Liver (tissue), 9 donors: ENCODE results near the gene SELENOS. TPM values are rescaled to one million over a fixed set of nuclear protein-coding genes. Genes with fewer than 3 reads are reported as not detected.
A peak's percentile ranks its signal among the peaks of the same experiment; 100 is the strongest.

ENCODE experiments used
- DNase-seq: peaks from one replicate; pipeline ENCODE4 v3.0.0-alpha.2; 2017; ENCODE audit warnings: low spot score
- H3K27ac ChIP-seq, 2 donors: one replicate each; pipeline ENCODE4 v1.7.0; 2013; ENCODE audit warnings: inconsistent platforms in 2 of 2, low read length in 2 of 2, control low read depth in 1 of 2, low read depth in 1 of 2, mild to moderate bottlenecking in 1 of 2
- H3K27me3 ChIP-seq, 4 donors: one replicate each; pipeline versions ENCODE4 v1.6.1 to v1.7.0; 2013; ENCODE audit warnings: low read length in 3 of 4, inconsistent platforms in 1 of 4, mild to moderate bottlenecking in 1 of 4, moderate library complexity in 1 of 4; ENCODE audit not compliant: control insufficient read depth in 4 of 4, insufficient read depth in 4 of 4
- H3K36me3 ChIP-seq, 4 donors: one replicate each; pipeline versions ENCODE4 v1.6.1 to v1.7.0; 2013; ENCODE audit warnings: low read length in 3 of 4, mild to moderate bottlenecking in 3 of 4, low read depth in 1 of 4, moderate library complexity in 1 of 4; ENCODE audit not compliant: control insufficient read depth in 4 of 4, insufficient read depth in 3 of 4
- H3K4me1 ChIP-seq, 4 donors: one replicate each; pipeline versions ENCODE4 v1.6.1 to v1.7.0; 2013; ENCODE audit warnings: low read length in 3 of 4, mild to moderate bottlenecking in 3 of 4, moderate library complexity in 1 of 4; ENCODE audit not compliant: control insufficient read depth in 4 of 4, insufficient read depth in 4 of 4
- H3K4me3 ChIP-seq, 3 donors: one replicate each; pipeline versions ENCODE4 v1.6.1 to v1.7.0; 2013; ENCODE audit warnings: low read length in 3 of 3, control low read depth in 1 of 3, low read depth in 1 of 3, mild to moderate bottlenecking in 1 of 3
- H3K9ac ChIP-seq, 2 donors: one replicate each; pipeline ENCODE4 v1.7.0; 2013; ENCODE audit warnings: low read length in 2 of 2, mild to moderate bottlenecking in 2 of 2, moderate library complexity in 2 of 2, control low read depth in 1 of 2, low read depth in 1 of 2
- H3K9me3 ChIP-seq, 4 donors: one replicate each; pipeline versions ENCODE4 v1.6.1 to v1.7.0; 2013; ENCODE audit warnings: low read length in 3 of 4; ENCODE audit not compliant: control insufficient read depth in 4 of 4
- EGR1 ChIP-seq, 2 donors: IDR thresholded peaks; 2 replicates each; pipeline ENCODE4 v1.6.1; 2016 to 2018; ENCODE audit warnings: antibody characterized with exemption in 2 of 2, low read depth in 2 of 2
- FOXA2 ChIP-seq: IDR thresholded peaks from 2 replicates; pipeline ENCODE4 v1.6.1; 2016; ENCODE audit warnings: antibody characterized with exemption
- GABPA ChIP-seq, 2 donors: IDR thresholded peaks in 1 of 2; conservative IDR thresholded peaks in 1 of 2; 2 replicates each; pipeline ENCODE4 v1.6.1; 2016; ENCODE audit warnings: antibody characterized with exemption in 2 of 2, mild to moderate bottlenecking in 1 of 2, moderate library complexity in 1 of 2
- HNF4A ChIP-seq, 2 donors: conservative IDR thresholded peaks; 2 replicates each; pipeline ENCODE4 v1.6.1; 2016; ENCODE audit warnings: antibody characterized with exemption in 2 of 2, mild to moderate bottlenecking in 2 of 2
- HNF4G ChIP-seq: IDR thresholded peaks from 2 replicates; pipeline ENCODE4 v1.6.1; 2016; ENCODE audit warnings: antibody characterized with exemption
- JUND ChIP-seq, 2 donors: IDR thresholded peaks; 2 replicates each; pipeline ENCODE4 v1.6.1; 2016; ENCODE audit warnings: antibody characterized with exemption in 2 of 2
- RAD21 ChIP-seq, 2 donors: IDR thresholded peaks; 2 replicates each; pipeline ENCODE4 v1.6.1; 2016; ENCODE audit warnings: antibody characterized with exemption in 2 of 2, mild to moderate bottlenecking in 2 of 2
- RXRA ChIP-seq, 2 donors: IDR thresholded peaks; 2 replicates each; pipeline ENCODE4 v1.6.1; 2017 to 2018; ENCODE audit warnings: antibody characterized with exemption in 2 of 2, mild to moderate bottlenecking in 1 of 2
- SP1 ChIP-seq: IDR thresholded peaks from 2 replicates; pipeline ENCODE4 v1.6.1; 2018; ENCODE audit warnings: antibody characterized with exemption, mild to moderate bottlenecking
- WGBS: extraction: QIAGEN DNeasy Blood & Tissue Kit; methylation state at CpG from one replicate; pipeline ENCODE4 v1.1.7; 2013; 5-methylcytosine and 5-hydroxymethylcytosine counted together
- polyA plus RNA-seq, 2 donors: library from polyadenylated mRNA; stranded (reverse) in 1 of 2; unstranded in 1 of 2; fragments of 200-250 nt in 1 of 2; fragments of >200 nt in 1 of 2; fragmentation: Nextera tagmentation in 1 of 2; extraction: Ambion mirVana in 1 of 2; gene quantifications; one replicate each; pipeline versions ENCODE4 v1.2.1 to v1.2.3, GENCODE V29; 2013 to 2015
- total RNA-seq, 2 donors: library from RNA; depleted of rRNA; stranded (reverse); fragments of >200 nt; gene quantifications; one replicate each; pipeline ENCODE4 v1.2.3, GENCODE V29; 2014
- TF ChIP-seq, protein P1 (sequence below): IDR thresholded peaks from 2 replicates; pipeline ENCODE4 v1.6.1; 2016; ENCODE audit warnings: antibody characterized with exemption
- TF ChIP-seq, protein P2 (sequence below): IDR thresholded peaks from 2 replicates; pipeline ENCODE4 v1.6.1; 2016; ENCODE audit warnings: antibody characterized with exemption, mild to moderate bottlenecking
- TF ChIP-seq, protein P3 (sequence below): IDR thresholded peaks from 2 replicates; pipeline ENCODE4 v1.6.1; 2016; ENCODE audit warnings: antibody characterized with exemption
- TF ChIP-seq, protein P4 (sequence below): fragments of 150-350 bp; IDR thresholded peaks from 2 replicates; pipeline ENCODE4 v1.5.1; 2017; ENCODE audit warnings: improper control_type of control experiment, low read depth, low read length; ENCODE audit not compliant: missing input control
- TF ChIP-seq, protein P5 (sequence below): IDR thresholded peaks from 2 replicates; pipeline ENCODE4 v1.6.1; 2016; ENCODE audit warnings: antibody characterized with exemption
- donor health status: healthy.
- donor health status: healthy.
- donor health status: healthy.
- donor health status: healthy.
- donor health status: healthy.

Gene SELENOS
- total and polyA plus RNA-seq, 4 donors, result 25.8 to 71.1 (median 65.8) TPM

DNA sequence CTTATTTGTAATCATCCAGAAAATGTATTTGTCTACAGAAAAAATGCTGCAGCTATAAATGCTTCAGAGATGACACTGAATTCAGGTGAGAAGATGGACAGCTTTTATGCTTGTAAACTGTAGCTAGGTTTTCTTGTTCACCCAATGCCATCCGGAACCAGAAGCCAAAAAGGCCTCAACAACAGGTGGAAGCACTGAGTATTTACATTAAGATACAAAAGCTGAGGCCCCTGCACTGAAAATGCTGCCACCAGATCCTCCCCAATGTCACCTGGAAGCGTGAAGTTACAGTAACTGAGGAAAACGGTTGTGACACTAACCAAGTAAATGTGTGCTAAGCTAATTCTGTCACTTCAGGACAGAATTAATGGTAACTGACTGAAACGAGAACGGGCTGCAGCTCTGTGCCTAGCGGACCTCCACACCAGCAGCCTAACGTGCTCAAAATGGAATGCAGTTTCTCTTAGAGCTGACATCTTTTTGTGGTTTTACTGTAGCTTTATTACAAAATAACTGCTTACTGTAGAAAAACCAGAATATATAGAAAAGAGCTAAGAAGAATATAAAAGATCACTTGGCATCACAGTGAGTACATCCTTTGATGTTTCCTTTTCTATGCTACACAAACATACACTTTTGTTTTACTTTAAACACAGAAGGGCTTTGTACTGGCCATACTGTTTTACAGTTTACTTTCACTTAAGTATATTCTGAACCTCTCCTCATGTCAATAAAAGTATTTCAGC is 33.1 kb downstream of the SELENOS start:
- Histone ChIP-seq H3K27me3 (no peaks in the 10 kb centered on the region), H3K27ac (no peak overlapping the region), H3K4me1 (peaks cover 0 to 8% (median 1%) of the 10 kb centered on the region in 4 donors), H3K4me3 (no peak overlapping the region), H3K36me3 (no peaks in the 10 kb centered on the region), H3K9ac (peak overlapping the region in 1 of 2 donors; percentile 1), H3K9me3 (no peaks in the 10 kb centered on the region)
- TF ChIP-seq SP1 (no peak), RXRA (IDR thresholded peaks at IDR 0.05) (no peak), HNF4A (conservative IDR thresholded peaks at IDR 0.05) (no peak)
- TF ChIP-seq, protein P1, sequence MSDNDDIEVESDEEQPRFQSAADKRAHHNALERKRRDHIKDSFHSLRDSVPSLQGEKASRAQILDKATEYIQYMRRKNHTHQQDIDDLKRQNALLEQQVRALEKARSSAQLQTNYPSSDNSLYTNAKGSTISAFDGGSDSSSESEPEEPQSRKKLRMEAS, result no peak
- TF ChIP-seq, protein P2, sequence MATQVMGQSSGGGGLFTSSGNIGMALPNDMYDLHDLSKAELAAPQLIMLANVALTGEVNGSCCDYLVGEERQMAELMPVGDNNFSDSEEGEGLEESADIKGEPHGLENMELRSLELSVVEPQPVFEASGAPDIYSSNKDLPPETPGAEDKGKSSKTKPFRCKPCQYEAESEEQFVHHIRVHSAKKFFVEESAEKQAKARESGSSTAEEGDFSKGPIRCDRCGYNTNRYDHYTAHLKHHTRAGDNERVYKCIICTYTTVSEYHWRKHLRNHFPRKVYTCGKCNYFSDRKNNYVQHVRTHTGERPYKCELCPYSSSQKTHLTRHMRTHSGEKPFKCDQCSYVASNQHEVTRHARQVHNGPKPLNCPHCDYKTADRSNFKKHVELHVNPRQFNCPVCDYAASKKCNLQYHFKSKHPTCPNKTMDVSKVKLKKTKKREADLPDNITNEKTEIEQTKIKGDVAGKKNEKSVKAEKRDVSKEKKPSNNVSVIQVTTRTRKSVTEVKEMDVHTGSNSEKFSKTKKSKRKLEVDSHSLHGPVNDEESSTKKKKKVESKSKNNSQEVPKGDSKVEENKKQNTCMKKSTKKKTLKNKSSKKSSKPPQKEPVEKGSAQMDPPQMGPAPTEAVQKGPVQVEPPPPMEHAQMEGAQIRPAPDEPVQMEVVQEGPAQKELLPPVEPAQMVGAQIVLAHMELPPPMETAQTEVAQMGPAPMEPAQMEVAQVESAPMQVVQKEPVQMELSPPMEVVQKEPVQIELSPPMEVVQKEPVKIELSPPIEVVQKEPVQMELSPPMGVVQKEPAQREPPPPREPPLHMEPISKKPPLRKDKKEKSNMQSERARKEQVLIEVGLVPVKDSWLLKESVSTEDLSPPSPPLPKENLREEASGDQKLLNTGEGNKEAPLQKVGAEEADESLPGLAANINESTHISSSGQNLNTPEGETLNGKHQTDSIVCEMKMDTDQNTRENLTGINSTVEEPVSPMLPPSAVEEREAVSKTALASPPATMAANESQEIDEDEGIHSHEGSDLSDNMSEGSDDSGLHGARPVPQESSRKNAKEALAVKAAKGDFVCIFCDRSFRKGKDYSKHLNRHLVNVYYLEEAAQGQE, result no peak
- WGBS, result 79% methylated on average over 7 of the region's 7 CpGs
- DNase-seq, result no peak

DNA sequence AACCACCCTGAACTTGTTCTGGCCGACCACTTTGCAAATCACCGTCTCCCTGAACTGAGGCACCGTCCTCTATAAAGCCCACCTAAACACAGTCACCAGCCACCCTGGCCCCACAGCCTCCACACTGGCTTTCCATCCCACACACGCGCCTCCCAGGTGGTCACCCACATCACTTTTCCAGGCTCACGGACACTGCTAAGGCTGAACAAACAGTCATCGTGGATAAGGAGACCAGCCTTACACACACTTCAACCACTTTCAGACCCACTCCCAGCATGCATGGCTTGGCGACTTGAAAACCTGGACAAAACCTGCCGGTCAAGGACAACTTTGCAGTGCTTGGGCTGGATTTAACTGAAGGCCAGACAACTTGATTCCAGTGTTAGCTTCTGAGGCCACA is 33.9 kb downstream of the SELENOS start:
- Histone ChIP-seq H3K27ac (peak overlapping the region in 1 of 2 donors; percentile 47), H3K27me3 (no peaks in the 10 kb centered on the region), H3K36me3 (no peaks in the 10 kb centered on the region), H3K4me1 (peaks cover 0 to 10% (median 2%) of the 10 kb centered on the region in 4 donors), H3K9me3 (no peaks in the 10 kb centered on the region), H3K9ac (no peak overlapping the region), H3K4me3 (no peak overlapping the region)
- TF ChIP-seq, protein P3, sequence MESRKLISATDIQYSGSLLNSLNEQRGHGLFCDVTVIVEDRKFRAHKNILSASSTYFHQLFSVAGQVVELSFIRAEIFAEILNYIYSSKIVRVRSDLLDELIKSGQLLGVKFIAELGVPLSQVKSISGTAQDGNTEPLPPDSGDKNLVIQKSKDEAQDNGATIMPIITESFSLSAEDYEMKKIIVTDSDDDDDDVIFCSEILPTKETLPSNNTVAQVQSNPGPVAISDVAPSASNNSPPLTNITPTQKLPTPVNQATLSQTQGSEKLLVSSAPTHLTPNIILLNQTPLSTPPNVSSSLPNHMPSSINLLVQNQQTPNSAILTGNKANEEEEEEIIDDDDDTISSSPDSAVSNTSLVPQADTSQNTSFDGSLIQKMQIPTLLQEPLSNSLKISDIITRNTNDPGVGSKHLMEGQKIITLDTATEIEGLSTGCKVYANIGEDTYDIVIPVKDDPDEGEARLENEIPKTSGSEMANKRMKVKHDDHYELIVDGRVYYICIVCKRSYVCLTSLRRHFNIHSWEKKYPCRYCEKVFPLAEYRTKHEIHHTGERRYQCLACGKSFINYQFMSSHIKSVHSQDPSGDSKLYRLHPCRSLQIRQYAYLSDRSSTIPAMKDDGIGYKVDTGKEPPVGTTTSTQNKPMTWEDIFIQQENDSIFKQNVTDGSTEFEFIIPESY, result no peak
- no peak for TF ChIP-seq GABPA (IDR thresholded peaks at IDR 0.05 in 1 of 2, conservative IDR thresholded peaks at IDR 0.05 in 1 of 2)
- TF ChIP-seq HNF4G, result no peak
- TF ChIP-seq SP1, result no peak
- no peak for TF ChIP-seq FOXA2
- TF ChIP-seq, protein P4, sequence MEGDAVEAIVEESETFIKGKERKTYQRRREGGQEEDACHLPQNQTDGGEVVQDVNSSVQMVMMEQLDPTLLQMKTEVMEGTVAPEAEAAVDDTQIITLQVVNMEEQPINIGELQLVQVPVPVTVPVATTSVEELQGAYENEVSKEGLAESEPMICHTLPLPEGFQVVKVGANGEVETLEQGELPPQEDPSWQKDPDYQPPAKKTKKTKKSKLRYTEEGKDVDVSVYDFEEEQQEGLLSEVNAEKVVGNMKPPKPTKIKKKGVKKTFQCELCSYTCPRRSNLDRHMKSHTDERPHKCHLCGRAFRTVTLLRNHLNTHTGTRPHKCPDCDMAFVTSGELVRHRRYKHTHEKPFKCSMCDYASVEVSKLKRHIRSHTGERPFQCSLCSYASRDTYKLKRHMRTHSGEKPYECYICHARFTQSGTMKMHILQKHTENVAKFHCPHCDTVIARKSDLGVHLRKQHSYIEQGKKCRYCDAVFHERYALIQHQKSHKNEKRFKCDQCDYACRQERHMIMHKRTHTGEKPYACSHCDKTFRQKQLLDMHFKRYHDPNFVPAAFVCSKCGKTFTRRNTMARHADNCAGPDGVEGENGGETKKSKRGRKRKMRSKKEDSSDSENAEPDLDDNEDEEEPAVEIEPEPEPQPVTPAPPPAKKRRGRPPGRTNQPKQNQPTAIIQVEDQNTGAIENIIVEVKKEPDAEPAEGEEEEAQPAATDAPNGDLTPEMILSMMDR, result no peak
- TF ChIP-seq EGR1 (IDR thresholded peaks at IDR 0.05; ENCODE audit: low read depth in 2 of 2), result no peak
- TF ChIP-seq RAD21 (IDR thresholded peaks at IDR 0.05), result no peak
- TF ChIP-seq, protein P5, sequence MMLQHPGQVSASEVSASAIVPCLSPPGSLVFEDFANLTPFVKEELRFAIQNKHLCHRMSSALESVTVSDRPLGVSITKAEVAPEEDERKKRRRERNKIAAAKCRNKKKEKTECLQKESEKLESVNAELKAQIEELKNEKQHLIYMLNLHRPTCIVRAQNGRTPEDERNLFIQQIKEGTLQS, result no peak
- TF ChIP-seq, protein P1, result no peak
- TF ChIP-seq JUND (IDR thresholded peaks at IDR 0.05), result no peak
- WGBS, result 97% methylated on average over 9 of the region's 9 CpGs
- no peak for DNase-seq
